GM12801 (cell line): ENCODE results near the gene AXIN1.

ENCODE experiments used
- TF ChIP-seq, protein P1 (sequence below): IDR thresholded peaks from one replicate; pipeline ENCODE4 v1.5.1; 2011; ENCODE audit warnings: control low read depth; ENCODE audit not compliant: insufficient read length; ENCODE audit errors: extremely low read depth

AXIN1 gene

DNA sequence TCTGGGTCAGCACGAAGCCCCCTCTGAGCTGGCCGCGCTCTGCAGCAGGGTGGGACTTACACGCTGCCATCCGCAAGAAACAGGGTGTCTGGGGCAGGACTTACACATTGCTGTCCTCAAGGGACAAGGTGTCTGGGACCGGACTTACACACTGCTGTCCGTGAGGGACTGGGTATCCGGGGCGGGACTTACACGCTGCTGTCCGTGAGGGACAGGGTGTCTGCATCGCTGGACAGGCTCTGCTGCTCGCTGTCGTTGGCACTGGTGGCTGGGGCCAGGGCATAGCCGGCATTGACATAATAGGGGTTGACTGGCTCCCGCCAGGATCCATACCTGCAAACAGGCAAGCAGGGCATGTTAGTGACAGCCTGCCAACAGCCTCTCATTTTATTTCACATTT, 38.2 kb downstream of the AXIN1 start:
- TF ChIP-seq, protein P1, sequence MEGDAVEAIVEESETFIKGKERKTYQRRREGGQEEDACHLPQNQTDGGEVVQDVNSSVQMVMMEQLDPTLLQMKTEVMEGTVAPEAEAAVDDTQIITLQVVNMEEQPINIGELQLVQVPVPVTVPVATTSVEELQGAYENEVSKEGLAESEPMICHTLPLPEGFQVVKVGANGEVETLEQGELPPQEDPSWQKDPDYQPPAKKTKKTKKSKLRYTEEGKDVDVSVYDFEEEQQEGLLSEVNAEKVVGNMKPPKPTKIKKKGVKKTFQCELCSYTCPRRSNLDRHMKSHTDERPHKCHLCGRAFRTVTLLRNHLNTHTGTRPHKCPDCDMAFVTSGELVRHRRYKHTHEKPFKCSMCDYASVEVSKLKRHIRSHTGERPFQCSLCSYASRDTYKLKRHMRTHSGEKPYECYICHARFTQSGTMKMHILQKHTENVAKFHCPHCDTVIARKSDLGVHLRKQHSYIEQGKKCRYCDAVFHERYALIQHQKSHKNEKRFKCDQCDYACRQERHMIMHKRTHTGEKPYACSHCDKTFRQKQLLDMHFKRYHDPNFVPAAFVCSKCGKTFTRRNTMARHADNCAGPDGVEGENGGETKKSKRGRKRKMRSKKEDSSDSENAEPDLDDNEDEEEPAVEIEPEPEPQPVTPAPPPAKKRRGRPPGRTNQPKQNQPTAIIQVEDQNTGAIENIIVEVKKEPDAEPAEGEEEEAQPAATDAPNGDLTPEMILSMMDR: no peak

DNA sequence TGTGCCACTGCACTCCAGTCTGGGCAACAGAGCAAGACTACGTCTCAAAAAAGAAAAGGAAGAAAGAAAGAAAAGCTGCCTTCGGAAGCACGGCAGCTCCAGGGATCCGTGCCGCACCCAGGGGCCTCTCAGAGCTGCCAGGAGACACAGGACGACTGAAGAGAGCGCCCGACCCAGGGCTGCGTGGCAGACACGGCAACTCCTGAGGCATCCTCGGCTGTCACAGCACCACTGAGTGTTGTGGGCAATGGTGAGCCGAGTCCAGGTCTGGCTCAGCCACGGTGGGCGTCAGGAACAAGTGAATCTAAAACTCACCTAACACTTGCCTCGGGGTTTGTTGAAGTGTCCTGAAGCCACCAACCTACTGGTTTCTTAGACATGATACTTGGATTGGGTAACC, 40.8 kb downstream of the AXIN1 start:
- TF ChIP-seq, protein P1: no peak

DNA sequence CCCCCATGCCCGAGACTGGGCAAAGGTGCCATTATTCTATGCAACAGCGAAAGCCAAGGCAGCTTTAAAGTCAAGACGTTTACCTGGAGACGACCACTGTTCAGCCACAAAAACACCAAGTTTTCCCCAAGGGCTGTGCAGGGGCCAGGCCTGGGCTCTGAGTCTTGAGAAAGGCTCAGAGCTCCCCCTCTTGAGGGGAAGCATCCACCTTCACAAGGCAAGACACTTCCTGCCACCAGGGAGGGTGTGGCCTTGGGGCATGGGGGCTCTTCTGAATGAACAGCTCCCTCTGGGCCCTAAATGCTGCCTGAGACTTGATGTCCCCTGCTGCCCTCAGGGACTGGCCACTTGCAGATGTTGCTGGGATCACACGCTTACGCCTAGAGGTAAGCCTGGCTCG, 43.0 kb downstream of the AXIN1 start:
- TF ChIP-seq, protein P1: no peak

DNA sequence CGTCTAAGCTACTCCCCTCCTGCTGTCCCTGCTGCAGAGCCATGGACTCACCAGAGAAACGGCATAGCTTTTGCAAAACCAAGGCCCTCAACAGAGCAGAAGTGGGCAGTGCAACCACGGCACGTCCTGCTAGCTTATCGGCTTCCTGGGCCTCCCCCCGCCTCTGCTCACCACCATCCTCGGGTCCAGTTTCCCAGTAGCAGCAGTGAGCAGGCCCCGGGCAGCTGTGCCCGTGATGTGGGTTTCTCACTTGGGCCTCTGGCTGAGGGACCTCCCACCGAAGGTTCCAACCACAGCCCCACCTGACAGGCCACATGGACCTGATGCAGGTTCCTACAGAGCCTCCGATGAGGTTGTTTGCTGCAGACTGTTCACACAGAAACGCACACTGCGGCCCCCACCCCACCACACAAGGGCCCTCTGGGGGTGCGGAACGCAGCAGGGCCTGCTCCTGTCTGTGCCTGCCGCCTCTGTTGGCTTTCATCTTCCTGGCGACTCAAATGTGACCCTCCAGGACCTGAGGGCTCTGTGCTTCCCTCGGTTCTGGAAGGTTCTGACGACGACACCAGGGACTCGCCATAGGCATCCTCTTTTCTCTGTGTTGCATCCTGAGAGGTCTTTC, 44.7 kb downstream of the AXIN1 start:
- TF ChIP-seq, protein P1: no peak

DNA sequence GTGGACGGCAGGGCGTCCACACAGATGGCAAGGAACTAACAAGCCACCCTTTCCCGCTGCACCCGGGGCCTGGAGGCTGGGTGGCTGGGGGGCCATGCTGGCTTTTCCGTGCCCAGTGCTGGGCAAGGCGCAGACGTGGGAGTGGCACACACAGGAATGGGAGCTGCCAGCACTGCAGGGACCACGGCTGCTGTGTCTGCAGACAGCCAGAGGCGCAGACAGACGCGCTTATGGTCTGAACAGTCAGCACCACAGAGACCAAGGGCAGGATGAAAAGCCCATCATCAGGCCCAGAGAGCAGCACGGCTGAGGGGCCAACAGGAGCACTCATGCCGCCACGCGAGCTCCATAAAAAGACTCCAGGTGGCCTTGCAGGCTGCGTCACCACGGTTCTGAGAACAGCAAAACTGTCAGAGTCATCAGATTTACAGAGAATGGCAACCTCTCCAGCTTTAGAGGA, 45.6 kb downstream of the AXIN1 start:
- TF ChIP-seq, protein P1: no peak

DNA sequence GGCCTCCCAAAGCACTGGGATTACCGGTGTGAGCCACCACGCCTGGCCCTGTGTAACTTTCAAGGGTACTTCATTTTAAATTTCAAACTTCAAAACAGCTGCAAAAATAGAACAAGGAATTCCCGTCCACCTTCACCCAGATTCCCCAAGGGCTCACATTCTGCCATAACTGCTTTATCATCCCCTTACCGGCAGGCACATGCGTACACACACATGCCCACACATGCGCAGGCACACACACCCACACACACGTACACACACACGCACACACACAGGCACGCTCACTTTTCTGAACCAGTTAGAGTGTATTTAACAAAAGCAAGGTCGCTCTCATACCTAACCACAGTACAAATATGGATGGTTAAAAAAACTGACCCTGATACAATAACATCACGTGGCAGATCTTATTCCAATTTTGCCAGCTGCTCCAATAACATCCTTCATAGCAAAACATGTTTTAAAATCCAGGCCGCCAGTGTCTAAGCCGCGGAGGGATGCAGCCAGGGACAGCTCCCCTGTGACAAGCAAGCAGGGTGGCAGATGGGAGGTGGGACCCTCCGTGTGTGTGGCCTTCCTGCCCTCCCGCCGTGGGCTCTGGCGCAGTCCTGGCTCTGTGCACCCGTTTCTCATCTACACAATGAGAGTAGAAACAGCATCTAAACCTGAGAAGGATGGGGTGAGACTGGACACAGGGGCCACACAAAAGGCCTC, 46.5 kb downstream of the AXIN1 start:
- TF ChIP-seq, protein P1: no peak

DNA sequence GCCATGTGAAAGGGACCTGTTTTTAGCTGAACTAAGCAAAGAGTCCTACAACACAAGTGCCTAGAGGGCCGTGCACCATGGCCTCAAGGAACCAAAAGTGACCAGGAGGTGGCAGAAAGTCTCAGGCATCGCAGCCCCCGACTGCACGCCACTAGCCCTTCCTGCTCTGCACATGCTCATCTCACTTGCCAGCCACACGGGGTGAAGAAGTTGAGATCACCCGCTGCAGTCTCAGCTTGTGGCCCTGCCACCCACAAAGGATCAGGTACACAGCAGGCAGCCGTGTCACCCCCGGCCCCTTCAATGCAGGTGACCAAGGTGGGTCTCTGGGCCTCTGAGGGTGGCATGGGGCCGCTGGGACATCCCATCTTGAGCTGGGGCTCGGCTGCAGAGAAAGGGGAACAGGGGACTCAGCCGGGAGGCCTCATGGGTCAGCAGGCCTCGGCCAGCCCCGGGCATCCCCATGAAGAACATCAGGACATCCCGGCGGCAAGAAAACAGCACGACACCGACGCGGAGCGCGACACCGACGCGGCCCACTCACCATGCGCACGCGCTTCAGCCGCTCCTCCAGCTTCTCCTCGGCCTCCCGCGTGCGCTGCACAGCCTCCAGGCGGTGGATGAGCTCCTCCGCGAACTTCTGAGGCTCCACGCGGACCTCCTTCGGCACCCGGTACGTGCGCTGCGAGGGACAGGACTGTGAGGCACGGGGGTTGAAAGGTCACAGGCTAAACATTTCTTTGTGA, 48.6 kb downstream of the AXIN1 start:
- TF ChIP-seq, protein P1: no peak
